Mesangial cell (primary cell): Measurements from ENCODE around the gene OTUD6A. TPM values are rescaled to one million over a fixed set of nuclear protein-coding genes. Genes with fewer than 3 reads are reported as not detected.

Source experiments
- total RNA-seq: library from RNA; depleted of rRNA; stranded (reverse); fragments of >200 nt; gene quantifications from 2 replicates; pipeline ENCODE4 v1.2.3, GENCODE V29; 2015

The OTUD6A gene, protein sequence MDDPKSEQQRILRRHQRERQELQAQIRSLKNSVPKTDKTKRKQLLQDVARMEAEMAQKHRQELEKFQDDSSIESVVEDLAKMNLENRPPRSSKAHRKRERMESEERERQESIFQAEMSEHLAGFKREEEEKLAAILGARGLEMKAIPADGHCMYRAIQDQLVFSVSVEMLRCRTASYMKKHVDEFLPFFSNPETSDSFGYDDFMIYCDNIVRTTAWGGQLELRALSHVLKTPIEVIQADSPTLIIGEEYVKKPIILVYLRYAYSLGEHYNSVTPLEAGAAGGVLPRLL
- not detected in 2 replicates for total RNA-seq

DNA sequence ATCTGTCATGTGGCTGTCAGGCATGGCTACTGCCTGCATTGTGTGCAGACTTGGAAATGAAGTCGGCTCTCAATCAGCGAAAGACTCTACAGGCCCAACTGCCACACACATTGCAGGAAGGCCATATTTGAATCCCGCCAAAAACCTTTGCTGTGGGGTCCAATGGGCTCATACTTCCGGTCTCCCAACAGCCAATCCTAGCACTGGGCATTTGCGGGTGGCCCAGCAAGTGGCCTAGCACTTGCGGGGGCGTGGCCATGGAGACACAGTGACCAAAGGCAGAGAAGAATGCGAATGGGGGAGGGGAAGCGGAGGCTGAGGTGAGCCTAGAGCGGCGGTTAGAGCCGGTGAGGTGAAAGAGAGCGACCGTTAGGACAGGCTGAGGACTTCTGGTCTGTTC is at the start of gene OTUD6A:
Gene OTUD6A, plus strand, starts transcription at position 382 of the 400 bp plus-strand sequence. CDS start 68 bp downstream, outside the sequence.

DNA sequence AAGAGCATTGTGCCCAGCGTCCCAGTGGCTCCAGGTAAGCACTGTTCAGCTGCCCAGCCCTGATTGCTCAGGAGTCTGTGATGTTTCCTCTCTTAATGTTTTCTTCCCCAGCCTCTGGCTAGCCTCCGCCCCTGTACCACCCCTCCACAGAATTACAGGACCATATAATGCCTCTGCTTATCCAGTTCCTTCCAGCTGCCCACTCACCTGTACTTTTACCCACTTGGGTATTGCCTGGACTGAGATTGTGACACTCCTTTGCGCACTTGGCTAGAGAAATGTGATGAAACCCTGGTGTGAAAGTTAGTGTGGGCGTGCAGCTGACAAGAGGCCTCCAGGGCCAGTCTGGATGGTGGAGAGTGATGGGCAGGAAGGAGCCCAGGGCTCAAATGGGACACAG is 12.3 kb upstream of the OTUD6A start, which contains the start of gene AWAT2:
Gene AWAT2, minus strand, starts transcription at position 14 of the 400 bp plus-strand sequence. Its CDS starts 6 bp downstream, at position 8.

Other genes with a start within 250 kb of the OTUD6A start
- gene AWAT2, start 12.5 kb upstream of the OTUD6A start, total RNA-seq: not detected in 2 replicates
- gene IGBP1, start 71.0 kb downstream of the OTUD6A start, total RNA-seq: 29.0 and 61.9 TPM in 2 replicates
- not detected in 2 replicates for gene DGAT2L6, start 115.0 kb downstream of the OTUD6A start, total RNA-seq
- gene AWAT1, start 172.2 kb downstream of the OTUD6A start, total RNA-seq: not detected in 2 replicates
- 0.13 TPM in 1 of 2 replicates, not detected in the other for gene P2RY4, start 197.7 kb downstream of the OTUD6A start, total RNA-seq
- gene ARR3, start 205.9 kb downstream of the OTUD6A start, total RNA-seq: not detected in 2 replicates
- not detected in 2 replicates for gene RAB41, start 219.7 kb downstream of the OTUD6A start, total RNA-seq
- gene PDZD11, start 227.5 kb downstream of the OTUD6A start, total RNA-seq: 52.2 and 58.7 TPM in 2 replicates
- 0.76 and 23.8 TPM in 2 replicates for gene KIF4A, start 227.6 kb downstream of the OTUD6A start, total RNA-seq